ENCODE results near the gene CAND2. TPM values are rescaled to one million over a fixed set of nuclear protein-coding genes. Genes with fewer than 3 reads are reported as not detected.

The CAND2 gene
- total and polyA plus RNA-seq, 10 of the 15 experiments (the other 5 are each of a cell fraction or from before 2014, with no cell fraction given) = 0.03 to 1.9 (median 0.52) TPM

DNA sequence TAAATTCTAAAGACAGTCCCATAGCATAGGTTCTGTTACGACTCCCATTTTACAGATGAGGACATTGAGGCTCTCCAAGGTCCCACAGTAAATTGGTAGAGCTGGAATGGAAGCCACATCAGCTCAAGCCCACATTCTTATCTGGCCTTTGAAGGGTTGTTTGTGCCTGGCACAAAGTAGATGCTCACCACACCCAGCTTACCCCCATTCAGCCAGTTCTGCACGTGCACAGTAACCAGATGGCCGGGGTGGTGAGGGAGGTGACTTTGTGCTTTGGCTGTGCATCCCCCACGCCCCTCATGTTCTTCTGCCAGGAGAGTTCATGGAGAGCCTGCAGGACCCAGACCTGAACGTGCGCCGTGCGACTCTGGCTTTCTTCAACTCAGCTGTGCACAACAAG is 28.7 kb downstream of the CAND2 start:
- no peaks in the 10 kb centered on the region for H3K27me3 ChIP-seq (replicated peaks in 1 of 2; ENCODE audit: control insufficient read depth in 2 of 2, insufficient read depth in 2 of 2, low read length in 1 of 2)
- no peaks in the 10 kb centered on the region for H3K9me3 ChIP-seq (replicated peaks; ENCODE audit: control insufficient read depth, insufficient read depth, low read length)
- CTCF ChIA-PET = interaction anchor here (1.3 kb wide), 1 partner anchor 66 kb away, joined by 3 read pairs; no protein-coding TSS in a partner anchor
- H3K79me2 ChIP-seq (ENCODE audit: control insufficient read depth, insufficient read depth, low read length) = no peaks in the 10 kb centered on the region
- BruUV-seq (replicated peaks) = no TSS peak
- no peaks in the 10 kb centered on the region; the same call in 1 of the 2 replicates for H4K20me1 ChIP-seq (ENCODE audit: control insufficient read depth, insufficient read depth)
- SMC1A ChIA-PET (ENCODE audit: uncharacterized antibody, unreplicated experiment) = no interaction called here
- no peak for ATAC-seq
- POLR2A ChIA-PET = no interaction called here
- no peak overlapping the region for H2AFZ ChIP-seq (ENCODE audit: control insufficient read depth, low read depth, low read length)
- RAD21 ChIA-PET (ENCODE audit: unreplicated experiment) = no interaction called here
- no peak for TF ChIP-seq SUZ12 (IDR thresholded peaks at IDR 0.05; ENCODE audit: unreplicated experiment)
- TF ChIP-seq SP1 (IDR thresholded peaks at IDR 0.05; ENCODE audit: low read depth, low read length) = no peak
- TF ChIP-seq TCF12 (IDR thresholded peaks at IDR 0.05; ENCODE audit: low read depth, low read length) = no peak
- TF ChIP-seq, protein P1, sequence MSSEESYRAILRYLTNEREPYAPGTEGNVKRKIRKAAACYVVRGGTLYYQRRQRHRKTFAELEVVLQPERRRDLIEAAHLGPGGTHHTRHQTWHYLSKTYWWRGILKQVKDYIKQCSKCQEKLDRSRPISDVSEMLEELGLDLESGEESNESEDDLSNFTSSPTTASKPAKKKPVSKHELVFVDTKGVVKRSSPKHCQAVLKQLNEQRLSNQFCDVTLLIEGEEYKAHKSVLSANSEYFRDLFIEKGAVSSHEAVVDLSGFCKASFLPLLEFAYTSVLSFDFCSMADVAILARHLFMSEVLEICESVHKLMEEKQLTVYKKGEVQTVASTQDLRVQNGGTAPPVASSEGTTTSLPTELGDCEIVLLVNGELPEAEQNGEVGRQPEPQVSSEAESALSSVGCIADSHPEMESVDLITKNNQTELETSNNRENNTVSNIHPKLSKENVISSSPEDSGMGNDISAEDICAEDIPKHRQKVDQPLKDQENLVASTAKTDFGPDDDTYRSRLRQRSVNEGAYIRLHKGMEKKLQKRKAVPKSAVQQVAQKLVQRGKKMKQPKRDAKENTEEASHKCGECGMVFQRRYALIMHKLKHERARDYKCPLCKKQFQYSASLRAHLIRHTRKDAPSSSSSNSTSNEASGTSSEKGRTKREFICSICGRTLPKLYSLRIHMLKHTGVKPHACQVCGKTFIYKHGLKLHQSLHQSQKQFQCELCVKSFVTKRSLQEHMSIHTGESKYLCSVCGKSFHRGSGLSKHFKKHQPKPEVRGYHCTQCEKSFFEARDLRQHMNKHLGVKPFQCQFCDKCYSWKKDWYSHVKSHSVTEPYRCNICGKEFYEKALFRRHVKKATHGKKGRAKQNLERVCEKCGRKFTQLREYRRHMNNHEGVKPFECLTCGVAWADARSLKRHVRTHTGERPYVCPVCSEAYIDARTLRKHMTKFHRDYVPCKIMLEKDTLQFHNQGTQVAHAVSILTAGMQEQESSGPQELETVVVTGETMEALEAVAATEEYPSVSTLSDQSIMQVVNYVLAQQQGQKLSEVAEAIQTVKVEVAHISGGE (CRISPR knock-in tag; IDR thresholded peaks at IDR 0.05) = no peak
- TF ChIP-seq HDAC6 (IDR thresholded peaks at IDR 0.05; ENCODE audit: unreplicated experiment) = no peak
- no peak for TF ChIP-seq MYC (IDR thresholded peaks at IDR 0.05; ENCODE audit: insufficient read depth, insufficient read length, insufficient replicate concordance, low read length, severe bottlenecking)
- TF ChIP-seq YBX1 (IDR thresholded peaks at IDR 0.05) = no peak
- TF ChIP-seq GATAD2B (conservative IDR thresholded peaks at IDR 0.05; ENCODE audit: low read depth) = no peak
- TF ChIP-seq, protein P2, sequence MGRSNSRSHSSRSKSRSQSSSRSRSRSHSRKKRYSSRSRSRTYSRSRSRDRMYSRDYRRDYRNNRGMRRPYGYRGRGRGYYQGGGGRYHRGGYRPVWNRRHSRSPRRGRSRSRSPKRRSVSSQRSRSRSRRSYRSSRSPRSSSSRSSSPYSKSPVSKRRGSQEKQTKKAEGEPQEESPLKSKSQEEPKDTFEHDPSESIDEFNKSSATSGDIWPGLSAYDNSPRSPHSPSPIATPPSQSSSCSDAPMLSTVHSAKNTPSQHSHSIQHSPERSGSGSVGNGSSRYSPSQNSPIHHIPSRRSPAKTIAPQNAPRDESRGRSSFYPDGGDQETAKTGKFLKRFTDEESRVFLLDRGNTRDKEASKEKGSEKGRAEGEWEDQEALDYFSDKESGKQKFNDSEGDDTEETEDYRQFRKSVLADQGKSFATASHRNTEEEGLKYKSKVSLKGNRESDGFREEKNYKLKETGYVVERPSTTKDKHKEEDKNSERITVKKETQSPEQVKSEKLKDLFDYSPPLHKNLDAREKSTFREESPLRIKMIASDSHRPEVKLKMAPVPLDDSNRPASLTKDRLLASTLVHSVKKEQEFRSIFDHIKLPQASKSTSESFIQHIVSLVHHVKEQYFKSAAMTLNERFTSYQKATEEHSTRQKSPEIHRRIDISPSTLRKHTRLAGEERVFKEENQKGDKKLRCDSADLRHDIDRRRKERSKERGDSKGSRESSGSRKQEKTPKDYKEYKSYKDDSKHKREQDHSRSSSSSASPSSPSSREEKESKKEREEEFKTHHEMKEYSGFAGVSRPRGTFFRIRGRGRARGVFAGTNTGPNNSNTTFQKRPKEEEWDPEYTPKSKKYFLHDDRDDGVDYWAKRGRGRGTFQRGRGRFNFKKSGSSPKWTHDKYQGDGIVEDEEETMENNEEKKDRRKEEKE (IDR thresholded peaks at IDR 0.05) = no peak
- no peak for TF ChIP-seq NR2C1 (IDR thresholded peaks at IDR 0.05)
- no peak overlapping the region for H3K27ac ChIP-seq (ENCODE audit: control insufficient read depth, insufficient read depth)
- intact Hi-C loops (cut with micrococcal nuclease; ENCODE audit: unreplicated experiment) (no loop called here), in situ Hi-C loops (cut with MboI) (no loop called here)
- FAIRE-seq = no peak
- no peaks in the 10 kb centered on the region for H3K36me3 ChIP-seq (ENCODE audit: control insufficient read depth in 2 of 2, insufficient read depth in 2 of 2, low read length in 1 of 2)
- WGBS (ENCODE audit: insufficient coverage, insufficient replicate concordance, low lambda C conversion rate, missing lambda C conversion rate) = 51% methylated on average over 8 of the region's 8 CpGs
- H3K9ac ChIP-seq (ENCODE audit: control insufficient read depth, insufficient read depth, low read length) = no peak overlapping the region
- no peaks in the 10 kb centered on the region for H3K4me1 ChIP-seq (ENCODE audit: control insufficient read depth, insufficient read depth, low read length)
- no peak for DNase-seq (ENCODE audit: low read depth, low spot score)
- no peak overlapping the region for H3K4me2 ChIP-seq (ENCODE audit: control insufficient read depth, insufficient read depth)
- no peak overlapping the region for H3K4me3 ChIP-seq

All from GM12878 (cell line).